Endodermal cell (in vitro differentiated cells): ENCODE results near the gene CLCC1. TPM values are rescaled to one million over a fixed set of nuclear protein-coding genes. Genes with fewer than 3 reads are reported as not detected.
A peak's percentile ranks its signal among the peaks of the same experiment; 100 is the strongest.

ENCODE experiments used
- DNase-seq: peaks from one replicate; pipeline ENCODE4 v3.0.0-alpha.2; 2017
- H3K27ac ChIP-seq: 2 replicates; pipeline ENCODE4 v1.5.1; 2013; ENCODE audit warnings: mild to moderate bottlenecking, low read depth, low read length, moderate library complexity
- H3K27me3 ChIP-seq: 2 replicates; pipeline ENCODE4 v1.6.1; 2013; ENCODE audit warnings: mild to moderate bottlenecking, low read length, moderate library complexity; ENCODE audit not compliant: insufficient read depth, control insufficient read depth, poor library complexity, severe bottlenecking
- H3K36me3 ChIP-seq: 2 replicates; pipeline ENCODE4 v1.7.0; 2013; ENCODE audit warnings: mild to moderate bottlenecking, low read length, moderate library complexity; ENCODE audit not compliant: control insufficient read depth, insufficient read depth
- H3K4me1 ChIP-seq: one replicate; pipeline ENCODE4 v1.7.0; 2013; ENCODE audit warnings: low read length; ENCODE audit not compliant: control insufficient read depth, insufficient read depth
- H3K4me3 ChIP-seq: 2 replicates; pipeline ENCODE4 v1.5.1; 2013; ENCODE audit warnings: mild to moderate bottlenecking, low read length, moderate library complexity
- H3K9ac ChIP-seq: 2 replicates; pipeline ENCODE4 v1.6.1; 2013; ENCODE audit warnings: mild to moderate bottlenecking, low read length, moderate library complexity; ENCODE audit not compliant: poor library complexity, severe bottlenecking; ENCODE audit errors: extremely low read depth
- H3K9me3 ChIP-seq: 2 replicates; pipeline ENCODE4 v1.6.1; 2013; ENCODE audit warnings: mild to moderate bottlenecking, low read length, moderate library complexity; ENCODE audit not compliant: control insufficient read depth
- H3K27ac Mint-ChIP-seq: 2 replicates; pipeline ENCODE4 v1.8.0; 2020; ENCODE audit warnings: mixed read lengths
- H3K27me3 Mint-ChIP-seq: 2 replicates; pipeline ENCODE4 v1.8.0; 2021; ENCODE audit warnings: mild to moderate bottlenecking, mixed read lengths; ENCODE audit not compliant: insufficient read depth
- H3K36me3 Mint-ChIP-seq: 2 replicates; pipeline ENCODE4 v1.8.0; 2020; ENCODE audit warnings: low read depth, mixed read lengths
- H3K4me1 Mint-ChIP-seq: 2 replicates; pipeline ENCODE4 v1.8.0; 2020; ENCODE audit warnings: mixed read lengths
- H3K4me3 Mint-ChIP-seq: 2 replicates; pipeline ENCODE4 v1.8.0; 2020; ENCODE audit warnings: mild to moderate bottlenecking, moderate library complexity, mixed read lengths
- H3K9me3 Mint-ChIP-seq: 2 replicates; pipeline ENCODE4 v1.8.0; 2020; ENCODE audit warnings: mild to moderate bottlenecking, mixed read lengths
- WGBS, 2 experiments: methylation state at CpG; one replicate each; pipeline versions ENCODE4 v1.1.5 to v1.1.7; 2013; ENCODE audit warnings: missing lambda C conversion rate in 2 of 2, mixed read lengths in 1 of 2; ENCODE audit not compliant: insufficient coverage in 1 of 2, insufficient read length in 1 of 2; 5-methylcytosine and 5-hydroxymethylcytosine counted together
- total RNA-seq, 2 donors: library from RNA; stranded (reverse); fragmentation: NEBNext Ultra II Directional in 1 of 2; extraction: Animal tissue kit (Norgen Biotek cat#: 25700) in 1 of 2; gene quantifications; 2 replicates in 1 of 2; 3 replicates in 1 of 2; pipeline ENCODE4 v1.2.1, GENCODE V29; 2021
- TF ChIP-seq, protein P1 (sequence below): fragments of 200-600 bp; sonication (generic); conservative IDR thresholded peaks from 2 replicates; pipeline ENCODE4 v1.5.0; 2021; ENCODE audit warnings: antibody characterized with exemption, mild to moderate bottlenecking

Gene CLCC1
- total RNA-seq, 2 donors from 2014 or later = 19.4 to 25.3 TPM

DNA sequence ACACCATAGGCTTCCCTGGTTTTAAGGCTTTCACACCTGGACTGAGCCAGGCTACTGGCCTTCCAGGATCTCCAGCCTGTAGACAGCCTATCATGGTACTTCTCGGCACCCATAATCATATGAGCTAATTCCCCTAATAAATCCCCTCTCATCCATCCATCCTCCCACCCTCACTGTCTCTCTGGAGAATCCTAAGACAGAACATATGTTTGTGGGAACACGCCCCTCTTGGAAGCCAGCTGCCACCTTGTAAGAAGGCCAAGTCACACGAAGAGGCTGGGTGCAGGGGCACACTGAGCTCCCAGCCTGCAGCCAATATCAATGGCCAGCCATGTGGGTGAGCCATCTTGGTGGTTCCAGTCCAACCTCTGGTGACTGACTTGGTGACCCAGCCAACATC, 7.4 kb downstream of the CLCC1 start:
- H3K27ac Mint-ChIP-seq = peak overlapping the region; percentile 39
- H3K27ac ChIP-seq = no peak overlapping the region

DNA sequence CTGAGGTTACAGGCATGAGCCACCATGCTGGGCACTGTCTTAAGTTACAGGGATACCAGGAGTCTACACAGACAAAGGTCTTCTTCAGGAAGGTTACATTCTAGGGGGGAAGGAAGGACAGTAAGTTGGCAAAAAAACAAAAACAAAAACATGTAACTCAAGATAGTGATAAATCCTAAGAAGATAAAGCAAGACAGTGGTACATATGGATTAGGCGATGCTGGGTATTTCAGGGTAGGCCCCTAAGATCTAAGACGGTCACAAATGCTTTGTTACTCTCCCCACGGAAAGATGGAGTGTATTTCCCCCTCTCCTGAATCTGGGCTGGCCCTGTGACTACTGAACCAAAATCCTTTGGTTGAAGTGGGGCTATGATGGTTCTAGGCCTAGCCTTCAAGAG, 8.2 kb downstream of the CLCC1 start:
- Histone ChIP-seq H3K27me3 (no peaks in the 10 kb centered on the region), H3K4me1 (no peaks in the 10 kb centered on the region), H3K36me3 (peaks cover 13% of the 10 kb centered on the region), H3K9ac (no peak overlapping the region), H3K9me3 (no peaks in the 10 kb centered on the region), H3K27ac (no peak overlapping the region), H3K4me3 (no peak overlapping the region)
- Mint-ChIP-seq H3K27ac (no peak overlapping the region), H3K4me3 (no peak overlapping the region), H3K9me3 (no peaks in the 10 kb centered on the region), H3K36me3 (peaks cover 22% of the 10 kb centered on the region), H3K27me3 (no peaks in the 10 kb centered on the region), H3K4me1 (peaks cover 8% of the 10 kb centered on the region)
- DNase-seq = no peak
- TF ChIP-seq, protein P1, sequence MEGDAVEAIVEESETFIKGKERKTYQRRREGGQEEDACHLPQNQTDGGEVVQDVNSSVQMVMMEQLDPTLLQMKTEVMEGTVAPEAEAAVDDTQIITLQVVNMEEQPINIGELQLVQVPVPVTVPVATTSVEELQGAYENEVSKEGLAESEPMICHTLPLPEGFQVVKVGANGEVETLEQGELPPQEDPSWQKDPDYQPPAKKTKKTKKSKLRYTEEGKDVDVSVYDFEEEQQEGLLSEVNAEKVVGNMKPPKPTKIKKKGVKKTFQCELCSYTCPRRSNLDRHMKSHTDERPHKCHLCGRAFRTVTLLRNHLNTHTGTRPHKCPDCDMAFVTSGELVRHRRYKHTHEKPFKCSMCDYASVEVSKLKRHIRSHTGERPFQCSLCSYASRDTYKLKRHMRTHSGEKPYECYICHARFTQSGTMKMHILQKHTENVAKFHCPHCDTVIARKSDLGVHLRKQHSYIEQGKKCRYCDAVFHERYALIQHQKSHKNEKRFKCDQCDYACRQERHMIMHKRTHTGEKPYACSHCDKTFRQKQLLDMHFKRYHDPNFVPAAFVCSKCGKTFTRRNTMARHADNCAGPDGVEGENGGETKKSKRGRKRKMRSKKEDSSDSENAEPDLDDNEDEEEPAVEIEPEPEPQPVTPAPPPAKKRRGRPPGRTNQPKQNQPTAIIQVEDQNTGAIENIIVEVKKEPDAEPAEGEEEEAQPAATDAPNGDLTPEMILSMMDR = no peak
- 87 to 97% methylated on average over 3 of the region's 3 CpGs for WGBS, 2 experiments

More for the DNA sequence above, 7.4 kb downstream of the CLCC1 start:
- no peak overlapping the region for H3K4me3 ChIP-seq
- Mint-ChIP-seq H3K4me3 (no peak overlapping the region), H3K9me3 (no peaks in the 10 kb centered on the region), H3K4me1 (peaks cover 8% of the 10 kb centered on the region), H3K36me3 (peaks cover 21% of the 10 kb centered on the region), H3K27me3 (no peaks in the 10 kb centered on the region)
- H3K27me3 ChIP-seq = no peaks in the 10 kb centered on the region
- no peak for DNase-seq
- no peak overlapping the region for H3K9ac ChIP-seq
- H3K4me1 ChIP-seq = no peaks in the 10 kb centered on the region
- no peaks in the 10 kb centered on the region for H3K9me3 ChIP-seq
- TF ChIP-seq, protein P1 = no peak
- peaks cover 13% of the 10 kb centered on the region for H3K36me3 ChIP-seq
- 94 to 100% methylated on average over 3 of the region's 3 CpGs for WGBS, 2 experiments

DNA sequence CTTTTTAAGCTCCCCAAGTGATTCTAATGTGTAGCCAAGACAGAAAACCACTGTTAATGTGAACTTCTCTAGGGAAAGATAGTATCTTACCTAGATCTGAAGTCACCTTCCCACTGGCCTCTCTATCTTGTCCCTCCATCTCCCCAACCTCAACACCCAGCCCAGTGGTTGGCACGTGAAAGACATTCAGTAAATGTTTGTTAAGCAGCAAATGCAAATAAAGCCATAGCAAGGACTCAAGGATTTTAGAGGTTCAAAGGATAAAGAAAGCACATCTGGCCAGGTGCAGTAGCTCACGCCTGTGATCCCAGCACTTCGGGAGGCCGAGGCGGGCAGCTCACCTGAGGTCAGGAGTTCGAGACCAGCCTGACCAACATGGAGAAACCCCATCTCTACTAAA, 9.8 kb downstream of the CLCC1 start:
- 85 to 91% methylated on average over 4 to 5 of the region's 6 CpGs for WGBS, 2 experiments
- H3K9ac ChIP-seq = no peak overlapping the region
- no peaks in the 10 kb centered on the region for H3K4me1 ChIP-seq
- Mint-ChIP-seq H3K36me3 (peaks cover 22% of the 10 kb centered on the region), H3K9me3 (no peaks in the 10 kb centered on the region), H3K4me1 (peaks cover 8% of the 10 kb centered on the region), H3K27ac (peak overlapping the region; percentile 36), H3K27me3 (no peaks in the 10 kb centered on the region), H3K4me3 (no peak overlapping the region)
- no peak overlapping the region for H3K4me3 ChIP-seq
- no peak for DNase-seq
- no peak overlapping the region for H3K27ac ChIP-seq
- no peaks in the 10 kb centered on the region for H3K27me3 ChIP-seq
- H3K9me3 ChIP-seq = no peaks in the 10 kb centered on the region
- TF ChIP-seq, protein P1 = peak; percentile 27
- H3K36me3 ChIP-seq = peaks cover 9% of the 10 kb centered on the region
